ENCODE measurements around the gene BRI3.

The BRI3 gene

GRCh38 chr7:98280791-98281756, at the start of gene BRI3:
TSS of gene BRI3 (plus strand) at chr7:98281686. CDS start at chr7:98281796, 110 bp downstream.
- peaks cover 6% of the 10 kb centered on the region for H3K4me1 ChIP-seq
- peak within 1 kb of the TSS; percentile 71 for H3K4me3 ChIP-seq
- H3K36me3 ChIP-seq (replicated peaks): peaks cover 17% of the 10 kb centered on the region
- no peaks in the 10 kb centered on the region for H3K9me3 ChIP-seq
- H3K27me3 ChIP-seq (ENCODE audit: low read depth): no peaks in the 10 kb centered on the region
- DNase-seq (ENCODE audit: low spot score in 2 of 2): peak; percentile 81 to 93
- in situ Hi-C loops (cut with MboI; ENCODE audit: low sequenced_read_pairs): no loop called here

- no peak for DNase-seq (ENCODE audit: low spot score in 2 of 2)
- in situ Hi-C loops (cut with MboI; ENCODE audit: low sequenced_read_pairs): no loop called here
- no peaks in the 10 kb centered on the region for H3K36me3 ChIP-seq (replicated peaks)
- H3K4me3 ChIP-seq: no peak overlapping the region
- no peaks in the 10 kb centered on the region for H3K9me3 ChIP-seq
- H3K4me1 ChIP-seq: no peaks in the 10 kb centered on the region
- H3K27me3 ChIP-seq (ENCODE audit: low read depth): no peaks in the 10 kb centered on the region
These were observed 49.3 kb upstream of the BRI3 start for GRCh38 chr7:98232263-98232585.

GRCh38 chr7:98232799-98233198, 48.7 kb upstream of the BRI3 start:
- no peaks in the 10 kb centered on the region for H3K4me1 ChIP-seq
- H3K9me3 ChIP-seq: no peaks in the 10 kb centered on the region
- H3K36me3 ChIP-seq (replicated peaks): no peaks in the 10 kb centered on the region
- in situ Hi-C loops (cut with MboI; ENCODE audit: low sequenced_read_pairs): no loop called here
- H3K27me3 ChIP-seq (ENCODE audit: low read depth): no peaks in the 10 kb centered on the region
- H3K4me3 ChIP-seq: no peak overlapping the region
- DNase-seq (ENCODE audit: low spot score in 2 of 2): no peak

GRCh38 chr7:98233219-98234070, 48.0 kb upstream of the BRI3 start:
- Histone ChIP-seq H3K4me1 (no peaks in the 10 kb centered on the region), H3K27me3 (ENCODE audit: low read depth) (no peaks in the 10 kb centered on the region), H3K36me3 (replicated peaks) (no peaks in the 10 kb centered on the region), H3K4me3 (no peak overlapping the region), H3K9me3 (no peaks in the 10 kb centered on the region)
- in situ Hi-C loops (cut with MboI; ENCODE audit: low sequenced_read_pairs): no loop called here
- no peak for DNase-seq (ENCODE audit: low spot score in 2 of 2)

GRCh38 chr7:98234429-98235147, 46.9 kb upstream of the BRI3 start:
- H3K4me1 ChIP-seq: no peaks in the 10 kb centered on the region
- DNase-seq (ENCODE audit: low spot score in 2 of 2): no peak
- H3K4me3 ChIP-seq: no peak overlapping the region
- in situ Hi-C loops (cut with MboI; ENCODE audit: low sequenced_read_pairs): no loop called here
- H3K36me3 ChIP-seq (replicated peaks): no peaks in the 10 kb centered on the region
- H3K9me3 ChIP-seq: no peaks in the 10 kb centered on the region
- H3K27me3 ChIP-seq (ENCODE audit: low read depth): no peaks in the 10 kb centered on the region

- Histone ChIP-seq H3K4me1 (no peaks in the 10 kb centered on the region), H3K36me3 (replicated peaks) (no peaks in the 10 kb centered on the region), H3K4me3 (no peak overlapping the region), H3K9me3 (no peaks in the 10 kb centered on the region), H3K27me3 (ENCODE audit: low read depth) (no peaks in the 10 kb centered on the region)
- DNase-seq (ENCODE audit: low spot score in 2 of 2): no peak
- in situ Hi-C loops (cut with MboI; ENCODE audit: low sequenced_read_pairs): no loop called here
These were observed 45.6 kb upstream of the BRI3 start for GRCh38 chr7:98235901-98236300.

GRCh38 chr7:98236355-98237185, 44.9 kb upstream of the BRI3 start:
- DNase-seq (ENCODE audit: low spot score in 2 of 2): no peak

GRCh38 chr7:98238076-98238475, 43.4 kb upstream of the BRI3 start:
- DNase-seq (ENCODE audit: low spot score in 2 of 2): no peak
- no peak overlapping the region for H3K4me3 ChIP-seq
- no peaks in the 10 kb centered on the region for H3K27me3 ChIP-seq (ENCODE audit: low read depth)
- no peaks in the 10 kb centered on the region for H3K4me1 ChIP-seq
- H3K9me3 ChIP-seq: no peaks in the 10 kb centered on the region
- in situ Hi-C loops (cut with MboI; ENCODE audit: low sequenced_read_pairs): no loop called here
- no peaks in the 10 kb centered on the region for H3K36me3 ChIP-seq (replicated peaks)

More at GRCh38 chr7:98236355-98237185, 44.9 kb upstream of the BRI3 start:
- Histone ChIP-seq H3K4me3 (no peak overlapping the region), H3K36me3 (replicated peaks) (no peaks in the 10 kb centered on the region), H3K4me1 (no peaks in the 10 kb centered on the region), H3K9me3 (no peaks in the 10 kb centered on the region), H3K27me3 (ENCODE audit: low read depth) (no peaks in the 10 kb centered on the region)
- in situ Hi-C loops (cut with MboI; ENCODE audit: low sequenced_read_pairs): no loop called here

- Histone ChIP-seq H3K36me3 (replicated peaks) (no peaks in the 10 kb centered on the region), H3K27me3 (ENCODE audit: low read depth) (no peaks in the 10 kb centered on the region), H3K4me3 (no peak overlapping the region), H3K4me1 (no peaks in the 10 kb centered on the region), H3K9me3 (no peaks in the 10 kb centered on the region)
- in situ Hi-C loops (cut with MboI; ENCODE audit: low sequenced_read_pairs): no loop called here
- no peak for DNase-seq (ENCODE audit: low spot score in 2 of 2)
These were observed 42.5 kb upstream of the BRI3 start for GRCh38 chr7:98238976-98239375.

- peak in 1 of 2 experiments; percentile 75 for DNase-seq (ENCODE audit: low spot score in 2 of 2)
- H3K4me3 ChIP-seq: no peak overlapping the region
- no peaks in the 10 kb centered on the region for H3K36me3 ChIP-seq (replicated peaks)
- H3K27me3 ChIP-seq (ENCODE audit: low read depth): no peaks in the 10 kb centered on the region
- in situ Hi-C loops (cut with MboI; ENCODE audit: low sequenced_read_pairs): no loop called here
- no peaks in the 10 kb centered on the region for H3K9me3 ChIP-seq
- H3K4me1 ChIP-seq: no peaks in the 10 kb centered on the region
These were observed 40.4 kb upstream of the BRI3 start for GRCh38 chr7:98240961-98241673.

- Histone ChIP-seq H3K27me3 (ENCODE audit: low read depth) (no peaks in the 10 kb centered on the region), H3K4me1 (no peaks in the 10 kb centered on the region), H3K4me3 (no peak overlapping the region), H3K36me3 (replicated peaks) (no peaks in the 10 kb centered on the region), H3K9me3 (no peaks in the 10 kb centered on the region)
- DNase-seq (ENCODE audit: low spot score in 2 of 2): no peak
- in situ Hi-C loops (cut with MboI; ENCODE audit: low sequenced_read_pairs): no loop called here
These were observed 39.7 kb upstream of the BRI3 start for GRCh38 chr7:98241674-98242241.

- H3K36me3 ChIP-seq (replicated peaks): no peaks in the 10 kb centered on the region
- H3K9me3 ChIP-seq: no peaks in the 10 kb centered on the region
- in situ Hi-C loops (cut with MboI; ENCODE audit: low sequenced_read_pairs): no loop called here
- no peak overlapping the region for H3K4me3 ChIP-seq
- H3K4me1 ChIP-seq: no peaks in the 10 kb centered on the region
- H3K27me3 ChIP-seq (ENCODE audit: low read depth): no peaks in the 10 kb centered on the region
- DNase-seq (ENCODE audit: low spot score in 2 of 2): no peak
These were observed 39.1 kb upstream of the BRI3 start for GRCh38 chr7:98242342-98242741.

Measured in HAP-1 (cell line).